Cardiac muscle cell (in vitro differentiated cells and primary cell): ENCODE results near the gene CASKIN1. TPM values are rescaled to one million over a fixed set of nuclear protein-coding genes. Genes with fewer than 3 reads are reported as not detected.

Source experiments
- DNase-seq, 2 donors: peaks; one replicate each; pipeline versions ENCODE4 v3.0.0 to v3.0.0-alpha.2; 2010 to 2017; ENCODE audit warnings: low read depth in 1 of 2, low spot score in 1 of 2
- H3K27ac ChIP-seq: fragments of 200-600 bp; sonication (generic); 2 replicates; pipeline ENCODE4 v1.5.1; 2016
- H3K27me3 ChIP-seq: fragments of 200-600 bp; sonication (generic); 2 replicates; pipeline ENCODE4 v1.6.0; 2016; ENCODE audit warnings: control low read depth
- H3K36me3 ChIP-seq: fragments of 200-600 bp; sonication (generic); 2 replicates; pipeline ENCODE4 v1.5.1; 2016; ENCODE audit warnings: control low read depth
- H3K4me1 ChIP-seq: fragments of 200-600 bp; sonication (generic); 2 replicates; pipeline ENCODE4 v1.8.1; 2017; ENCODE audit warnings: low read depth, mild to moderate bottlenecking, mixed run types
- H3K4me3 ChIP-seq: fragments of 200-600 bp; sonication (generic); 2 replicates; pipeline ENCODE4 v1.5.1; 2016; ENCODE audit warnings: mild to moderate bottlenecking
- H3K9me3 ChIP-seq: fragments of 200-600 bp; sonication (generic); 2 replicates; pipeline ENCODE4 v1.5.1; 2017; ENCODE audit warnings: low read depth, mild to moderate bottlenecking, control low read depth
- polyA plus RNA-seq: library from polyadenylated mRNA; unstranded; fragments of >200 nt; fragmentation: Nextera tagmentation; extraction: Ambion mirVana; gene quantifications from 2 replicates; pipeline ENCODE4 v1.2.1, GENCODE V29; 2016
- total RNA-seq: library from RNA; depleted of rRNA; stranded (reverse); fragments of >200 nt; gene quantifications from 2 replicates; pipeline ENCODE4 v1.2.3, GENCODE V29; 2016
- TF ChIP-seq, protein P1 (sequence below): IDR thresholded peaks from 2 replicates; pipeline ENCODE4 v1.5.1; 2012; ENCODE audit warnings: low read depth, mild to moderate bottlenecking, low read length

CASKIN1 gene
- total and polyA plus RNA-seq, 2 experiments from 2014 or later, result 14.3 to 15.5 TPM

DNA sequence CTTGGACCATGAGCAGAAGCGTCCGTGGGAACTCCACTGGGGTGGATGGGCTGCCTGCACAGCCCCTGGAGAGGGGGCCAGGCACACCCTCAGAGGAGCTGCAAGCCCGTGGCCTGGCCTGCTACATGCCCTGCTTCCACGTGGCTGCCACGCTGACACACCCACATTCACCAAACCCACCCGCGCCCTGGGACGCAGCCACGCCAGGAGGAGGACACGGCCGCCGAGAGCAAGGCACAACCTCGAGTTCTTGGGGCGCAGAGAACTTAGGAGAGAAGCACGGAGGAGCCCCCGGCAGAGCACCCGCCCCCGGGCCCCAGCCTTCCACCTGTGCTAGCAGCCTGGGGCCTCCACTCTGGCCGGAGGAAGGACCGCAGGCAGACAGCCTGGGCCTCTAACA, 18.8 kb downstream of the CASKIN1 start:
- H3K4me3 ChIP-seq, result no peak overlapping the region
- H3K27ac ChIP-seq, result no peak overlapping the region
- no peak for DNase-seq

DNA sequence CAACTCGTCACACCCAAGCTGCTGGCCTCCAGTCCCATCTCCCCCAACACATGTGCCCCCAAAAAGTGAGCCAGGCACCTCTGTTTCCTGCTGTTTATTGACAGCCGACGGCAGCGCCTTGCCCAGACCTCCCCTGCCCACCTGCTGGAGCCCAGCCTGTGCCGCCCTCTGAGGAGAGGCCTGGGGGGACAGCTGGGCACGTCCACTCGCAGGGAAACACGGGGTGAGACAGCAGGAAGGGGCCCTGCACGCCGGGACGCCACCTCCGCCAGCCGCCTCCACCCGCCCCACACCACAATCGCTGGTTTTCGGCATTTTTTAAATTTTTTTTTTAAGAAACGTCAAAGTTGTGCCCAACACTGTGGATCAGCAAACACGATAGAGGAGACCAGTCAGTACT, 19.3 kb downstream of the CASKIN1 start:
- Histone ChIP-seq H3K4me1 (no peaks in the 10 kb centered on the region), H3K36me3 (peaks cover 27% of the 10 kb centered on the region), H3K27me3 (no peaks in the 10 kb centered on the region), H3K9me3 (no peaks in the 10 kb centered on the region), H3K4me3 (no peak overlapping the region), H3K27ac (no peak overlapping the region)
- TF ChIP-seq, protein P1, sequence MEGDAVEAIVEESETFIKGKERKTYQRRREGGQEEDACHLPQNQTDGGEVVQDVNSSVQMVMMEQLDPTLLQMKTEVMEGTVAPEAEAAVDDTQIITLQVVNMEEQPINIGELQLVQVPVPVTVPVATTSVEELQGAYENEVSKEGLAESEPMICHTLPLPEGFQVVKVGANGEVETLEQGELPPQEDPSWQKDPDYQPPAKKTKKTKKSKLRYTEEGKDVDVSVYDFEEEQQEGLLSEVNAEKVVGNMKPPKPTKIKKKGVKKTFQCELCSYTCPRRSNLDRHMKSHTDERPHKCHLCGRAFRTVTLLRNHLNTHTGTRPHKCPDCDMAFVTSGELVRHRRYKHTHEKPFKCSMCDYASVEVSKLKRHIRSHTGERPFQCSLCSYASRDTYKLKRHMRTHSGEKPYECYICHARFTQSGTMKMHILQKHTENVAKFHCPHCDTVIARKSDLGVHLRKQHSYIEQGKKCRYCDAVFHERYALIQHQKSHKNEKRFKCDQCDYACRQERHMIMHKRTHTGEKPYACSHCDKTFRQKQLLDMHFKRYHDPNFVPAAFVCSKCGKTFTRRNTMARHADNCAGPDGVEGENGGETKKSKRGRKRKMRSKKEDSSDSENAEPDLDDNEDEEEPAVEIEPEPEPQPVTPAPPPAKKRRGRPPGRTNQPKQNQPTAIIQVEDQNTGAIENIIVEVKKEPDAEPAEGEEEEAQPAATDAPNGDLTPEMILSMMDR, result no peak
- no peak for DNase-seq

More for the DNA sequence above, 18.8 kb downstream of the CASKIN1 start:
- Histone ChIP-seq H3K9me3 (no peaks in the 10 kb centered on the region), H3K4me1 (no peaks in the 10 kb centered on the region), H3K36me3 (peaks cover 27% of the 10 kb centered on the region), H3K27me3 (no peaks in the 10 kb centered on the region)
- TF ChIP-seq, protein P1, result no peak

DNA sequence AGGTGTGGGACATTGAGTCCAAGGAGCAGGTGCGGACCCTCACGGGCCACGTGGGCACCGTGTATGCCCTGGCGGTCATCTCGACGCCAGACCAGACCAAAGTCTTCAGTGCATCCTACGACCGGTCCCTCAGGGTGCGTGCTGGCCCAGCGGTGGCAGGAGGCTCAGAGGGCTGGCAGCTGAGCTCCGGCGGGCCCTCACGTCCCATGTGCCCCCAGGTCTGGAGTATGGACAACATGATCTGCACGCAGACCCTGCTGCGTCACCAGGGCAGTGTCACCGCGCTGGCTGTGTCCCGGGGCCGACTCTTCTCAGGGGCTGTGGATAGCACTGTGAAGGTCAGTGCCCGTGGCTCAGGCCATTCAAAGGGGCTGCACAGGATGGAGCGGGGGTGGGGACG, 20.4 kb downstream of the CASKIN1 start:
- no peak overlapping the region for H3K4me3 ChIP-seq
- no peak for DNase-seq
- H3K36me3 ChIP-seq, result peaks cover 27% of the 10 kb centered on the region
- H3K27ac ChIP-seq, result no peak overlapping the region
- no peaks in the 10 kb centered on the region for H3K4me1 ChIP-seq
- no peaks in the 10 kb centered on the region for H3K27me3 ChIP-seq
- no peaks in the 10 kb centered on the region for H3K9me3 ChIP-seq
- TF ChIP-seq, protein P1, result no peak

DNA sequence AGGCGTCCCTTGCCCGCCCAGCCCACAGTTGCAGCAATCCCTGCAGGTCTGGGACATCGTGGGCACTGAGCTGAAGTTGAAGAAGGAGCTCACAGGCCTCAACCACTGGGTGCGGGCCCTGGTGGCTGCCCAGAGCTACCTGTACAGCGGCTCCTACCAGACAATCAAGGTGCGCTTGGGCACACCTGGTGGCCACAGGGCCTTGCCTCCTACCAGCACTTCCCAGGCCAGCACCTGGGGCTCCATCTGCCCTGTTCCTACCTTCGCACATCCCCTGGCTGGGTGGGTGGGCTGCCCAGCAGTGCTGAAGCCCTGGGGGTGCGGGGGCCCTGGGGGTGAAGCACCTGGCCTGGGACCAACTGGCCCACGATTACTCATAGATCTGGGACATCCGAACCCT, 21.0 kb downstream of the CASKIN1 start:
- H3K36me3 ChIP-seq, result peaks cover 27% of the 10 kb centered on the region
- no peaks in the 10 kb centered on the region for H3K27me3 ChIP-seq
- no peak overlapping the region for H3K27ac ChIP-seq

DNA sequence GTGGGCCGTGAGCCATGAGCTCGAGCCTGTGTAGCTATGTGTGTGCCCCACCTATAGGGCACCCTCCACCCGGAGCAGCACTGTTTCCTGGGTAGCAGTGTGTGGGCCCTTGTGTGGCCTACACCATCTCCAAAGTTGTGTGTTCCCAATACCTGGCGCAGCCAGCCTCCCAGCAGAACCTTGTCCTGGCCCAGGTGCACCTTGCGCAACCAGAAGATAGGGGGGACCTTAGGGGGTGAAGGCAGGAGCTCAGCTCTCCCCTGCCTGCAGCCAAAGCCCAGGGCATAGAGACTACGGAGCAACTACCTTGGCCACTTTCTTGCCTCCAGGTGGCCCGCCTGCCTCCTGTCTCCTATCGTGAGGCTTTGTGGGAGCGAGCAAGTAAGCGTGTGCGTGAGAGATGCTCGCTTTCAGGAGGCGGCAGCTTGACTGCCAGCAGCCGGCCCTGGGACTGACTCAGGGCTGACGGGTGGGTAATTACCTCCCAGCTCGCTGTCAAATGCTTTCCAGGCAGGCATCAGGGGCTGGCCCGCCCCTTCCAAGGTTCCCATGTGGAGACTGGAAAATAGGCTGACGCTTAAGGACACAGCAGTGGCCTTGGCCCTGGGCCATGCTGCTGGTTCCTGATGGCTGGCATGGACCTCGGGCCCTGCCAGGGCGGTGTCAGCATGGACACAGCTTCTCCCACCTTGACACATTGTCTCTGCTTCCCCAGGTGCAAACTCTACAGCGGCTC, 21.8 kb downstream of the CASKIN1 start:
- Histone ChIP-seq H3K4me1 (no peaks in the 10 kb centered on the region), H3K9me3 (no peaks in the 10 kb centered on the region), H3K27ac (no peak overlapping the region), H3K27me3 (no peaks in the 10 kb centered on the region), H3K4me3 (no peak overlapping the region), H3K36me3 (peaks cover 27% of the 10 kb centered on the region)
- TF ChIP-seq, protein P1, result no peak
- DNase-seq, result no peak

More for the DNA sequence above, 21.0 kb downstream of the CASKIN1 start:
- TF ChIP-seq, protein P1, result no peak
- no peak for DNase-seq
- no peak overlapping the region for H3K4me3 ChIP-seq
- no peaks in the 10 kb centered on the region for H3K4me1 ChIP-seq
- no peaks in the 10 kb centered on the region for H3K9me3 ChIP-seq
